ENCODE results near the gene TEAD2. TPM values are rescaled to one million over a fixed set of nuclear protein-coding genes. Genes with fewer than 3 reads are reported as not detected.
A peak's percentile ranks its signal among the peaks of the same experiment; 100 is the strongest.
"Not testable (repeated sequence)": the region's sequence is repeated elsewhere in the genome, so short reads cannot be mapped to it uniquely, and the experiment has no call there.

TEAD2 gene
- total RNA-seq, 4 donors from 2014 or later = 1.2 to 28.1 (median 7.9) TPM

DNA sequence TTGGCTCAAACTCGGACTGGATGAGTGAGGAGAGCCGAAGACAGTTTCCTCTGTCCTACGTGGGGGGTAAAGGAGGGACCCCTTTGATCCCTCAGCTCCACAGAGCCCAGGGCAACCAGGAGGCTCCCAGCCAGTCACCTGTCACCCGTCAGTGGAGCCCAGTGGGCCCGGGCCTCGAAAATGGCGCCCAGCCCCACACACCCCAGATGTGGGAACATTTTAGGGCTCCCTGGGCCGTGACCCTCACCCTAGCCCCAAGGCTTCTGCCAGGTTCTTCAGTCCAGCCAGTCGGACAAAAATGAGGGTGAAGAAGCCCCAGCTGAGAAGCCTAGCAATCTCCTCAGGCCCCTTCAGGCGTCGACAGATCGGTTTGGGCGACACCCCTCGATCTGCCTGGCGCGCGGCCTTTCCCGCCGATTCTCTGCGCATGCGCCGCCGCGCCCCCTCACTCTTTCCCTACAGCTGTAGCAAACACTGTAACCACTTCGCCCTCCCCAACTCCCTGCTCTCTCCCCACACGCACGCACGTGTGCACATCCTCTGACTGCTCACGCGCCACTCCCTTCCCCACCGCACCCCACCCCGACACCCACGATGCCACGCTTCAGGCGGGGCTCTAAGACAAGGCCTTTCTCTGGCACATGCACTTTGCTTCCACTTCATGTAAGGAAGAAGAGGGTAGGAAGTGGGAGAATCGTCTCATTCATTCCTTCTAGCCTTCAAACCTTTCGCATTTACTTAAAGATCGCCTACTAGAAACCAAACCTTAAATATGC, 37.2 kb downstream of the TEAD2 start, which contains the start of gene SLC6A16:
Gene SLC6A16 (minus strand): TSS at position 391 of the 776 bp plus-strand sequence. CDS start 13,844 bp downstream, outside the sequence.
- Histone ChIP-seq H3K9me3 (no peaks in the 10 kb centered on the region), H3K4me3 (no peak within 1 kb of the TSS), H3K27ac (peak within 1 kb of the TSS in 2 of 4 donors; percentile 41 to 89), H3K27me3 (no peaks in the 10 kb centered on the region), H3K4me1 (peaks cover 0 to 13% (median 0%) of the 10 kb centered on the region in 4 donors), H3K36me3 (no peaks in the 10 kb centered on the region)
- TF ChIP-seq POLR2A (IDR thresholded peaks at IDR 0.05) = no peak
- TF ChIP-seq, protein P1, sequence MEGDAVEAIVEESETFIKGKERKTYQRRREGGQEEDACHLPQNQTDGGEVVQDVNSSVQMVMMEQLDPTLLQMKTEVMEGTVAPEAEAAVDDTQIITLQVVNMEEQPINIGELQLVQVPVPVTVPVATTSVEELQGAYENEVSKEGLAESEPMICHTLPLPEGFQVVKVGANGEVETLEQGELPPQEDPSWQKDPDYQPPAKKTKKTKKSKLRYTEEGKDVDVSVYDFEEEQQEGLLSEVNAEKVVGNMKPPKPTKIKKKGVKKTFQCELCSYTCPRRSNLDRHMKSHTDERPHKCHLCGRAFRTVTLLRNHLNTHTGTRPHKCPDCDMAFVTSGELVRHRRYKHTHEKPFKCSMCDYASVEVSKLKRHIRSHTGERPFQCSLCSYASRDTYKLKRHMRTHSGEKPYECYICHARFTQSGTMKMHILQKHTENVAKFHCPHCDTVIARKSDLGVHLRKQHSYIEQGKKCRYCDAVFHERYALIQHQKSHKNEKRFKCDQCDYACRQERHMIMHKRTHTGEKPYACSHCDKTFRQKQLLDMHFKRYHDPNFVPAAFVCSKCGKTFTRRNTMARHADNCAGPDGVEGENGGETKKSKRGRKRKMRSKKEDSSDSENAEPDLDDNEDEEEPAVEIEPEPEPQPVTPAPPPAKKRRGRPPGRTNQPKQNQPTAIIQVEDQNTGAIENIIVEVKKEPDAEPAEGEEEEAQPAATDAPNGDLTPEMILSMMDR (IDR thresholded peaks at IDR 0.05) = no peak
- no peak for DNase-seq

DNA sequence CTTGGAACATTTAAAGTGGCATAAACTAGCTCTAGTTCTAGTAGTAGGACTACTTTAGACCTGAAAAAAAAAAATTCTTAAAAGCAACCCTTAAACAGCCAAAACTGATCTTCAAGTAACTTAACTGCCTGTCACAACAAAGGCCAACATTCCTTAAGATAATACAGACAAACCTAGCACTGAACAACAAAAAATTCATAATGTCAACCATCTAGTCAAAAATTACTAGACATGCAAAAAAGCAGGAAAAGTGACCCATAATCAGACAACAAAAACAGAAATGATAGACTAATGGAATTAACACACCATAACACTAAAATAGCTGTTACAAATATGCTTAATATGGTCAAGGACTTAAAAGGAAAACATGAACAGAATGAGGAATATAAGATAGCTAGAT, 43.9 kb downstream of the TEAD2 start:
- Histone ChIP-seq H3K4me3 (no peak overlapping the region), H3K9me3 (no peaks in the 10 kb centered on the region), H3K36me3 (no peaks in the 10 kb centered on the region), H3K27ac (no peak overlapping the region), H3K27me3 (no peaks in the 10 kb centered on the region), H3K4me1 (no peaks in the 10 kb centered on the region)
- TF ChIP-seq POLR2A (IDR thresholded peaks at IDR 0.05) = no peak
- TF ChIP-seq, protein P1 (IDR thresholded peaks at IDR 0.05) = no peak
- DNase-seq = no peak

DNA sequence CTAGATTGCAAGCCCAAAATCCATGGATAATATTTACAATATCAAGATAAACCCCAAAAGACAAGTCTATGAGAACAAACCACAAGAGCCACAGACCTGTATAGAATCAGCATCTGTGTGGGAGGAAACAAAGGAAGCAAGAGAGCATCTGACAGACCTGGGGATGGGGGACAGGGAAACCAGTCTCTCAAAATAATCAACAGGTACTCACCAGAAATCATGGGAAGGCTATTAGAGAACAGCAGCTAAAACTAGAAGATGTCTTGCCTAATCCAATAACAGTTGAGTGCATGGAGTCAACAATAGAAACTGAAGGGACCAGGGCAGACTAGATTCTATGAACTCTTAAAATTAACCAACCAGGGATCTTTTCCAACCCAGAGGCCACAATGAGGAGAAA, 45.9 kb downstream of the TEAD2 start:
- H3K27me3 ChIP-seq = no peaks in the 10 kb centered on the region
- TF ChIP-seq, protein P1 (IDR thresholded peaks at IDR 0.05) = no peak
- no peak for TF ChIP-seq POLR2A (IDR thresholded peaks at IDR 0.05)
- H3K27ac ChIP-seq = no peak overlapping the region
- H3K4me1 ChIP-seq = no peaks in the 10 kb centered on the region
- H3K9me3 ChIP-seq = no peaks in the 10 kb centered on the region
- H3K4me3 ChIP-seq = no peak overlapping the region
- DNase-seq = no peak
- no peaks in the 10 kb centered on the region for H3K36me3 ChIP-seq

DNA sequence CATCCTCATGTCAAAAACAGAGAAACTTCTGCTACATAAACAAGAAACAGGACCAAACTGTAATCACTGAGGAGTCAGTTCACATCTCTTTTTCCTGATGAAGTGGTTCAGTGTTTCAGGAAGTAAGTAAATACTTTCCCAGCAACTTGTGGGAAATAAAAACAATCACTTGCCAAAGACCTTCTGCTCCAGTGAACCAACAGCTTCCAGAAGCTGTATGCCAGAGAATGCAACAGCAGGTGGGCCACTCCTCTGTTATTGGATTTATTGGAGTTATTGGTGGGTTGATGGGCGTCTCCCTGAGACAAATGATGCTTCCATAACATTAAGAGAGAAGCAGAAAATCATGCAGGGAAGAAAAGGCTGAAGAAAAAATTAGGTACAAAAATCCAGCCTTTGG, 47.1 kb downstream of the TEAD2 start:
- TF ChIP-seq POLR2A (IDR thresholded peaks at IDR 0.05) = no peak
- TF ChIP-seq, protein P1 (IDR thresholded peaks at IDR 0.05) = no peak
- Histone ChIP-seq H3K4me1 (no peaks in the 10 kb centered on the region), H3K36me3 (no peaks in the 10 kb centered on the region), H3K9me3 (no peaks in the 10 kb centered on the region), H3K27me3 (no peaks in the 10 kb centered on the region), H3K27ac (no peak overlapping the region), H3K4me3 (no peak overlapping the region)
- no peak for DNase-seq

DNA sequence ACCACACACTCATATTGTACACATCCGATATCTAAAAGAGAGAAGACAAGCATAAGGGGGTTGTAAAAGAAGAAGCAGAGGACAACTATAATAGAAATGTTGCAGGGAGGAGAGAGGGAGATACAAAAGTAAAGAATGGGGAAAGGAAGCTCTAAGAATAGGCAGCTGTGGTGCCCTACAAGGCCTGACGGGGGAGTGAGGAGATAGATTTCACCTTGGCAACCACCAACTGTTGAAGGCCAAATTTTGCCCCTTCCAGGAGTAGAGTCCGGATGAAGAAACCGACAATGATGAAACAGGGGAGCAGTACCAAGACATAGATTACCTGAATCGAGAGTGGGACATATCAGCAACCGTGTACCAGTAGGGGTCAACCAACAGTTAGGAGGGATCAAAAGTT, 53.1 kb downstream of the TEAD2 start:
- no peaks in the 10 kb centered on the region for H3K4me1 ChIP-seq
- no peaks in the 10 kb centered on the region for H3K36me3 ChIP-seq
- H3K27me3 ChIP-seq = no peaks in the 10 kb centered on the region
- H3K27ac ChIP-seq = no peak overlapping the region
- no peak overlapping the region for H3K4me3 ChIP-seq
- DNase-seq = no peak
- H3K9me3 ChIP-seq = no peaks in the 10 kb centered on the region
- TF ChIP-seq, protein P1 (IDR thresholded peaks at IDR 0.05) = no peak
- TF ChIP-seq POLR2A (IDR thresholded peaks at IDR 0.05) = no peak

DNA sequence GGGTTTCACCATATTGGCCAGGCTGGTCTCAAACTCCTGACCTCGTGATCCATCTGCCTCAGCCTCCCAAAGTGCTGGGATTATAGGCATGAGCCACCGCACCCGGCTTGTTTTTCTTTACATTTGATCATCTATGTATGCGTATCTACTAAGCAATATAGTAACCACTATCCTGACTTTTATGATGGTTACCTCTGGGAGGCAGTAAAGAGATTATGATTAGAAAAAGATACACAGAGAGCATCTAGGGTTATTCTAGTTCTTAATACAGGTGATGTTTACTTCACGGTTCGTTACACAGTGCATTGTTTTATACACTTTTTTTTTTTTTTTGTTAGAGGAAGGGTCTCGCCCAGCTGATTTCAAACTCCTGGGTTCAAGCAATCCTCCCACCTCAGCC, 55.5 kb downstream of the TEAD2 start:
- H3K4me1 ChIP-seq, H3K27ac ChIP-seq, DNase-seq, H3K4me3 ChIP-seq, H3K9me3 ChIP-seq, H3K27me3 ChIP-seq, H3K36me3 ChIP-seq: not testable (repeated sequence)

Data from Peyer's patch (tissue), 4 donors.